GM23338 (cell line): ENCODE measurements around the gene MTHFSD.

Experiments used
- CTCF ChIP-seq, 2 experiments: fragments of 200-600 bp in 1 of 2; sonication (generic) in 1 of 2; conservative IDR thresholded peaks; 2 replicates each; pipeline versions ENCODE4 v1.5.1 to v1.6.1; 2016 to 2017; ENCODE audit warnings: antibody characterized with exemption in 2 of 2, low read depth in 2 of 2, mild to moderate bottlenecking in 2 of 2, moderate library complexity in 1 of 2
- EZH2 ChIP-seq: fragments of 200-600 bp; sonication (generic); IDR thresholded peaks from one replicate; pipeline ENCODE4 v1.8.0; 2017; ENCODE audit warnings: antibody characterized with exemption, mild to moderate bottlenecking, low read depth; ENCODE audit not compliant: unreplicated experiment

- TF ChIP-seq CTCF (conservative IDR thresholded peaks at IDR 0.05; ENCODE audit: low read depth in 2 of 2) (no peak), EZH2 (no peak)
These were observed 16.7 kb downstream of the MTHFSD start for GRCh38 chr16:86538196-86538780.
